Mesenchymal stem cell (in vitro differentiated cells and primary cell): ENCODE results near the gene FNDC10.
A peak's percentile ranks its signal among the peaks of the same experiment; 100 is the strongest.
"Not testable (repeated sequence)": the region's sequence is repeated elsewhere in the genome, so short reads cannot be mapped to it uniquely, and the experiment has no call there.

Source experiments
- DNase-seq: peaks from one replicate; pipeline ENCODE4 v3.0.0-alpha.2; 2013
- H2AFZ ChIP-seq: one replicate; pipeline ENCODE4 v1.6.1; 2013; ENCODE audit warnings: low read depth, mild to moderate bottlenecking, control low read depth, inconsistent platforms, low read length, moderate library complexity
- H2AK5ac ChIP-seq: 2 replicates; pipeline ENCODE4 v1.6.1; 2013; ENCODE audit warnings: low read length, moderate library complexity, mild to moderate bottlenecking, inconsistent platforms; ENCODE audit not compliant: severe bottlenecking
- H2BK120ac ChIP-seq: one replicate; pipeline ENCODE4 v1.6.1; 2013; ENCODE audit warnings: low read depth, mild to moderate bottlenecking, inconsistent platforms, low read length, moderate library complexity
- H2BK12ac ChIP-seq, 2 experiments: one replicate each; pipeline ENCODE4 v1.6.1; 2013; ENCODE audit warnings: inconsistent platforms in 2 of 2, low read length in 2 of 2, mild to moderate bottlenecking in 2 of 2, moderate library complexity in 2 of 2, control low read depth in 1 of 2
- H2BK15ac ChIP-seq: one replicate; pipeline ENCODE4 v1.6.1; 2013; ENCODE audit warnings: mild to moderate bottlenecking, low read depth, inconsistent platforms; ENCODE audit not compliant: poor library complexity, severe bottlenecking
- H2BK5ac ChIP-seq: 2 replicates; pipeline ENCODE4 v1.6.1; 2013; ENCODE audit warnings: low read depth, mild to moderate bottlenecking, low read length, control low read depth, inconsistent platforms; ENCODE audit not compliant: poor library complexity, severe bottlenecking
- H3K14ac ChIP-seq, 2 experiments: one replicate each; pipeline ENCODE4 v1.6.1; 2013; ENCODE audit warnings: inconsistent platforms in 2 of 2, low read length in 2 of 2, control low read depth in 1 of 2, mild to moderate bottlenecking in 1 of 2, moderate library complexity in 1 of 2
- H3K18ac ChIP-seq, 2 experiments: one replicate each; pipeline ENCODE4 v1.6.1; 2013; ENCODE audit warnings: inconsistent platforms in 2 of 2, low read length in 2 of 2, control low read depth in 1 of 2, low read depth in 1 of 2, mild to moderate bottlenecking in 1 of 2
- H3K23ac ChIP-seq, 2 experiments: one replicate each; pipeline ENCODE4 v1.6.1; 2013; ENCODE audit warnings: inconsistent platforms in 2 of 2, low read length in 2 of 2, mild to moderate bottlenecking in 2 of 2, moderate library complexity in 2 of 2, control low read depth in 1 of 2
- H3K27ac ChIP-seq: 2 replicates; pipeline ENCODE4 v1.5.1; 2013; ENCODE audit warnings: mild to moderate bottlenecking, moderate library complexity, low read length, control low read depth, inconsistent platforms; ENCODE audit not compliant: poor library complexity, severe bottlenecking
- H3K27me3 ChIP-seq, 2 experiments: 2 replicates each; pipeline versions ENCODE4 v1.6.1 to v1.7.0; 2013; ENCODE audit warnings: low read length in 2 of 2, mild to moderate bottlenecking in 2 of 2, moderate library complexity in 2 of 2, control low read depth in 1 of 2, inconsistent platforms in 1 of 2; ENCODE audit not compliant: control insufficient read depth in 1 of 2, insufficient read depth in 1 of 2
- H3K36me3 ChIP-seq, 2 experiments: 2 replicates each; pipeline versions ENCODE4 v1.6.1 to v1.7.0; 2013; ENCODE audit warnings: low read length in 2 of 2, control low read depth in 1 of 2, inconsistent platforms in 1 of 2, low read depth in 1 of 2, mild to moderate bottlenecking in 1 of 2; ENCODE audit not compliant: insufficient read depth in 2 of 2, control insufficient read depth in 1 of 2
- H3K4ac ChIP-seq, 2 experiments: one replicate each; pipeline ENCODE4 v1.6.1; 2013; ENCODE audit warnings: inconsistent platforms in 2 of 2, low read length in 2 of 2, mild to moderate bottlenecking in 2 of 2, moderate library complexity in 2 of 2, control low read depth in 1 of 2, low read depth in 1 of 2
- H3K4me1 ChIP-seq: 2 replicates; pipeline ENCODE4 v1.6.1; 2013; ENCODE audit warnings: low read depth, low read length, control low read depth; ENCODE audit not compliant: control insufficient read depth, insufficient read depth
- H3K4me2 ChIP-seq: 2 replicates; pipeline ENCODE4 v1.6.1; 2013; ENCODE audit warnings: low read length, mild to moderate bottlenecking, inconsistent platforms; ENCODE audit not compliant: poor library complexity, severe bottlenecking
- H3K4me3 ChIP-seq, 2 experiments: 2 replicates each; pipeline versions ENCODE4 v1.5.1 to v1.7.0; 2013; ENCODE audit warnings: low read length in 2 of 2, mild to moderate bottlenecking in 2 of 2, control low read depth in 1 of 2, low read depth in 1 of 2; ENCODE audit not compliant: insufficient read depth in 1 of 2
- H3K79me1 ChIP-seq: replicated peaks from 2 replicates; pipeline ENCODE4 v1.6.1; 2013; ENCODE audit warnings: mild to moderate bottlenecking, control low read depth, low read length, inconsistent platforms; ENCODE audit not compliant: poor library complexity, severe bottlenecking
- H3K9ac ChIP-seq: 2 replicates; pipeline ENCODE4 v1.7.0; 2013; ENCODE audit warnings: mild to moderate bottlenecking, low read length, moderate library complexity
- H3K9me3 ChIP-seq: 2 replicates; pipeline ENCODE4 v1.7.0; 2013; ENCODE audit warnings: mild to moderate bottlenecking, low read length; ENCODE audit not compliant: control insufficient read depth
- H4K8ac ChIP-seq: one replicate; pipeline ENCODE4 v1.6.1; 2013; ENCODE audit warnings: inconsistent platforms, mild to moderate bottlenecking, low read length, moderate library complexity
- H4K91ac ChIP-seq: one replicate; pipeline ENCODE4 v1.6.1; 2013; ENCODE audit warnings: mild to moderate bottlenecking, low read length, inconsistent platforms
- WGBS: methylation state at CpG from one replicate; pipeline ENCODE4 v1.1.7; 2013; ENCODE audit warnings: mixed read lengths; 5-methylcytosine and 5-hydroxymethylcytosine counted together

FNDC10 gene

GRCh38 chr1:1595341-1595740, 4.6 kb downstream of the FNDC10 start:
- not testable (repeated sequence) for DNase-seq, H3K4me2 ChIP-seq
- WGBS: 85% methylated on average over 2 of the region's 2 CpGs

GRCh38 chr1:1594602-1595260, 5.2 kb downstream of the FNDC10 start:
- Histone ChIP-seq H3K79me1 (no peaks in the 10 kb centered on the region), H3K9me3 (no peaks in the 10 kb centered on the region), H4K91ac (no peak overlapping the region), H3K4ac (no peak overlapping the region), H3K27ac (no peak overlapping the region), H2BK5ac (no peak overlapping the region), H2AFZ (no peak overlapping the region), H3K23ac (no peak overlapping the region), H3K27me3 (peaks cover 43 to 45% of the 10 kb centered on the region in 2 experiments), H2AK5ac (no peak overlapping the region), H3K18ac (no peak overlapping the region), H2BK12ac (no peak overlapping the region), H2BK120ac (no peak overlapping the region), H3K9ac (no peak overlapping the region), H4K8ac (no peak overlapping the region), H3K4me2 (no peak overlapping the region), H3K4me3 (no peak overlapping the region), H3K36me3 (peaks cover 0 to 3% of the 10 kb centered on the region in 2 experiments), H2BK15ac (no peak overlapping the region), H3K14ac (no peak overlapping the region), H3K4me1 (peaks cover 26% of the 10 kb centered on the region)
- WGBS: 78% methylated on average over 9 of the region's 10 CpGs
- DNase-seq: no peak

More at GRCh38 chr1:1595341-1595740, 4.6 kb downstream of the FNDC10 start:
- not testable (repeated sequence) for H3K27ac ChIP-seq, H2BK15ac ChIP-seq, H3K23ac ChIP-seq, H4K91ac ChIP-seq, H3K14ac ChIP-seq, H3K79me1 ChIP-seq, H3K36me3 ChIP-seq, H3K9me3 ChIP-seq, H3K9ac ChIP-seq, H2AK5ac ChIP-seq, H3K18ac ChIP-seq, H2BK120ac ChIP-seq, H2BK5ac ChIP-seq, H3K4ac ChIP-seq, H3K4me3 ChIP-seq, H4K8ac ChIP-seq, H2BK12ac ChIP-seq, H2AFZ ChIP-seq
- Histone ChIP-seq H3K27me3 (peaks cover 44 to 46% of the 10 kb centered on the region in 2 experiments), H3K4me1 (peaks cover 28% of the 10 kb centered on the region)

- H2AFZ ChIP-seq: no peak overlapping the region
- H3K36me3 ChIP-seq: peaks cover 0 to 3% of the 10 kb centered on the region in 2 experiments
- no peak overlapping the region for H3K4ac ChIP-seq
- H3K4me3 ChIP-seq: no peak overlapping the region
- no peak for DNase-seq
- H3K27me3 ChIP-seq: peaks cover 42 to 43% of the 10 kb centered on the region in 2 experiments
- H2BK120ac ChIP-seq: no peak overlapping the region
- H2AK5ac ChIP-seq: no peak overlapping the region
- WGBS: 91% methylated on average over 24 of the region's 24 CpGs
- no peak overlapping the region for H2BK15ac ChIP-seq
- no peak overlapping the region for H4K8ac ChIP-seq
- H3K79me1 ChIP-seq: no peaks in the 10 kb centered on the region
- H3K4me1 ChIP-seq: peaks cover 20% of the 10 kb centered on the region
- H3K23ac ChIP-seq: peak overlapping the region in 1 of 2 experiments; percentile 53
- no peak overlapping the region for H3K27ac ChIP-seq
- no peaks in the 10 kb centered on the region for H3K9me3 ChIP-seq
- H3K4me2 ChIP-seq: no peak overlapping the region
- no peak overlapping the region for H2BK12ac ChIP-seq
- H3K9ac ChIP-seq: no peak overlapping the region
- no peak overlapping the region for H2BK5ac ChIP-seq
- H3K14ac ChIP-seq: no peak overlapping the region
- peak overlapping the region; percentile 22 for H4K91ac ChIP-seq
- H3K18ac ChIP-seq: no peak overlapping the region
Measured at GRCh38 chr1:1593834-1594601, 5.9 kb downstream of the FNDC10 start.

GRCh38 chr1:1591452-1591851, 8.5 kb downstream of the FNDC10 start:
- Histone ChIP-seq H3K18ac (no peak overlapping the region), H4K91ac (no peak overlapping the region), H3K4ac (no peak overlapping the region), H2AK5ac (no peak overlapping the region), H3K9ac (no peak overlapping the region), H3K36me3 (no peaks in the 10 kb centered on the region), H3K23ac (no peak overlapping the region), H2AFZ (no peak overlapping the region), H2BK120ac (no peak overlapping the region), H3K14ac (no peak overlapping the region), H3K4me3 (no peak overlapping the region), H2BK15ac (no peak overlapping the region), H3K27ac (no peak overlapping the region), H4K8ac (no peak overlapping the region), H2BK12ac (no peak overlapping the region), H3K79me1 (no peaks in the 10 kb centered on the region), H2BK5ac (no peak overlapping the region), H3K27me3 (peaks cover 17 to 20% of the 10 kb centered on the region in 2 experiments), H3K9me3 (no peaks in the 10 kb centered on the region), H3K4me1 (peaks cover 1% of the 10 kb centered on the region), H3K4me2 (no peak overlapping the region)
- peak; percentile 24 for DNase-seq
- WGBS: 86% methylated on average over 13 of the region's 13 CpGs
